GM12891 (cell line): Measurements from ENCODE around the gene TRRAP.

ENCODE experiments used
- PAX5 ChIP-seq: IDR thresholded peaks from 2 replicates; pipeline ENCODE4 v1.6.1; 2011; ENCODE audit warnings: low read length, moderate library complexity, mild to moderate bottlenecking; ENCODE audit not compliant: insufficient read depth, severe bottlenecking
- POLR2A ChIP-seq: IDR thresholded peaks from 2 replicates; pipeline ENCODE4 v1.6.1; 2011; ENCODE audit warnings: low read depth, low read length, control low read depth
- POLR2AphosphoS5 ChIP-seq: IDR thresholded peaks from 2 replicates; pipeline ENCODE4 v1.6.1; 2011; ENCODE audit warnings: low read depth, low read length, control low read depth
- POU2F2 ChIP-seq: IDR thresholded peaks from 2 replicates; pipeline ENCODE4 v1.6.1; 2011; ENCODE audit warnings: low read depth, mild to moderate bottlenecking, control low read depth, low read length, moderate library complexity
- SPI1 ChIP-seq: IDR thresholded peaks from 2 replicates; pipeline ENCODE4 v1.6.1; 2011; ENCODE audit warnings: low read depth, low read length, control low read depth
- TAF1 ChIP-seq: IDR thresholded peaks from 2 replicates; pipeline ENCODE4 v1.6.1; 2011; ENCODE audit warnings: low read depth, low read length, control low read depth

DNA sequence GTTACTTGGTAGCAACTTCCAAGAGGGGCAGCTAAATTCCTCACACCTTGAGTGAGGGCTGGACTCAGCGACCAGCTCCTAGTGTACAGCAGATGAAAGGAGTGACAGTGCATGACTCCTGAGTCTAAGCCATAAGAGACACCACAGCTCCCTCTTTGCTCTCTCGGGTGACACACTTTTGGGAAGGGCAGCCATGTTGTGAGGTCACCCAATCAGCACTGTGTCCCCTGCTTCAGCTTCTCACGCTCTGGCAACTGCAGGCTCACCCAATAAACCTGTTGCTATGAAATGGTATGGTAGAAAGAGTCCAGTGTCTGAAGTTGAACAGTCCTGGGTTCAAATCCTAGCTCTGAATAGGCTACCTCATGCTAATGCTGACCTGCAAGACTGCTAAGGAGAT lies 29.4 kb upstream of the TRRAP start:
- TF ChIP-seq POLR2A, result no peak
- no peak for TF ChIP-seq POLR2AphosphoS5
- no peak for TF ChIP-seq TAF1
- no peak for TF ChIP-seq POU2F2
- TF ChIP-seq SPI1, result no peak
- no peak for TF ChIP-seq PAX5
